Sigmoid colon (tissue), 4 donors: ENCODE measurements around the gene MYO5B.

Experiments
- CTCF ChIP-seq, 4 experiments: fragments of 450-650 bp in 3 of 4; fragments of 200-600 bp in 1 of 4; IDR thresholded peaks; one replicate each; pipeline ENCODE4 v1.5.1; 2016 to 2019; ENCODE audit warnings: antibody characterized with exemption in 4 of 4, mild to moderate bottlenecking in 3 of 4, moderate library complexity in 2 of 4
- POLR2A ChIP-seq, 2 donors: fragments of 450-650 bp; IDR thresholded peaks; one replicate each; pipeline ENCODE4 v1.6.1; 2016; ENCODE audit warnings: antibody characterized with exemption in 2 of 2, mild to moderate bottlenecking in 2 of 2, moderate library complexity in 2 of 2
- POLR2AphosphoS5 ChIP-seq, 4 donors: sonication (generic); formaldehyde crosslinking; IDR thresholded peaks; one replicate each; pipeline ENCODE4 v1.6.1; 2017; ENCODE audit warnings: antibody characterized with exemption in 4 of 4

DNA sequence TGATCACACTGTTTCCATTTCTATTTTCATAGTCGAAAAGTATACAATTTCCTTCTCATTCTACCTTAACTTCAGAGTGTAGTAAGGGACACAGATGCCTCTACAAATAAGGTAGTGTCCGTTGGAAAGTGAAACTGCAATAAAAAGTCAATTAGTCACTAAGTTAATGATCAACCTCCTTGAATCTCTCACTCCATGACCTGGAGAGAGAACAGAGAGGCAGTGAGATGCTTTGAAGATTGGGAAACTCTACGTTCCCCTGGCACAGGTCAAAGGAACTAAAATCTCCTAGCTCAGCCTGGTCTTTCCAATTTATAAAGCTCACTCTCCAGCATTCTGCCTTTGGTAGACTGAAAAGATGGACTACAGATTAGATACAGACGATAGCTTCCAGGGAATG, 227.8 kb downstream of the MYO5B start:
- TF ChIP-seq POLR2A (IDR thresholded peaks at IDR 0.05) = no peak
- no peak for TF ChIP-seq CTCF (IDR thresholded peaks at IDR 0.05)
- TF ChIP-seq POLR2AphosphoS5 (IDR thresholded peaks at IDR 0.05) = no peak
